ENCODE data around the gene IMP4. TPM values are rescaled to one million over a fixed set of nuclear protein-coding genes. Genes with fewer than 3 reads are reported as not detected.

Gene IMP4
- total and polyA plus RNA-seq, 2 donors (not counting 1 experiment from before 2014, with no cell fraction given): 102 to 164 TPM

DNA sequence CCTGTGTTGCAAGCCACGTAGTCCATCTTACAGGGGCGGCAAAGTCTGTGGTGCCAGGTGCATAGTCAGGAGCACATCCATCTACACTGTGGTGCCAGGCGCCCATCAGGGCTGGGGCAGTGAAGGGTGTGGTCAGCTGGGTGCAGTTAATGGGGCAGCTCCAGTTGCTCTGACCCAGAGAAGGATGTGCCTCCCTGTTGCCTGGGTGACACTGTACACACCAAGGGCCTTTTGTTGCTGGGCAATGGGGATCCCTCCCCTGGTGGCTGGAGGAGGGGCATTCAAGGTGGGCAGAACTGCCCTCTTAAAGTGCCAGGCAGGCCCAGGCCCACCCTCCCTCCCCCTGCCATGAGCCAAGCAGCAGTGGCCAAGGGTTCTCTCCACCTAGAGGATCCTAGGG is 28.3 kb upstream of the IMP4 start:
- Histone ChIP-seq H3K27me3 (replicated peaks in 1 of 4; ENCODE audit: control extremely low read depth in 1 of 4, control insufficient read depth in 3 of 4, insufficient read depth in 4 of 4, low read length in 3 of 4) (peaks cover 0 to 8% (median 0%) of the 10 kb centered on the region in 4 experiments), H3K79me2 (ENCODE audit: control insufficient read depth, insufficient read depth, low read length) (no peaks in the 10 kb centered on the region), H3K9me3 (ENCODE audit: control extremely low read depth in 1 of 3, control insufficient read depth in 2 of 3, insufficient read depth in 1 of 3, low read length in 2 of 3) (no peaks in the 10 kb centered on the region), H3K4me2 (replicated peaks; ENCODE audit: low read depth, low read length, poor library complexity, severe bottlenecking) (no peak overlapping the region), H3K27ac (ENCODE audit: low read length in 2 of 2) (no peak overlapping the region), H2AFZ (ENCODE audit: insufficient read depth, low read depth, low read length, poor library complexity, severe bottlenecking) (no peak overlapping the region), H3K36me3 (replicated peaks in 1 of 2; ENCODE audit: control extremely low read depth in 1 of 2, control insufficient read depth in 1 of 2, extremely low read depth in 1 of 2, insufficient read depth in 2 of 2, low read length in 1 of 2) (no peaks in the 10 kb centered on the region), H3K9ac (ENCODE audit: low read length) (no peak overlapping the region), H3K4me1 (ENCODE audit: control insufficient read depth in 2 of 2, insufficient read depth in 2 of 2, low read length in 2 of 2) (no peaks in the 10 kb centered on the region), H4K20me1 (ENCODE audit: control insufficient read depth, insufficient read depth, low read length, poor library complexity, severe bottlenecking) (no peaks in the 10 kb centered on the region), H3K4me3 (ENCODE audit: control extremely low read depth in 1 of 5, extremely low read depth in 1 of 5, insufficient read depth in 1 of 5, low read depth in 2 of 5, low read length in 4 of 5) (no peak overlapping the region)
- no peak for TF ChIP-seq EZH2 (IDR thresholded peaks at IDR 0.05; ENCODE audit: borderline replicate concordance, insufficient read depth, low read depth, low read length, poor library complexity, severe bottlenecking)
- TF ChIP-seq, protein P1, sequence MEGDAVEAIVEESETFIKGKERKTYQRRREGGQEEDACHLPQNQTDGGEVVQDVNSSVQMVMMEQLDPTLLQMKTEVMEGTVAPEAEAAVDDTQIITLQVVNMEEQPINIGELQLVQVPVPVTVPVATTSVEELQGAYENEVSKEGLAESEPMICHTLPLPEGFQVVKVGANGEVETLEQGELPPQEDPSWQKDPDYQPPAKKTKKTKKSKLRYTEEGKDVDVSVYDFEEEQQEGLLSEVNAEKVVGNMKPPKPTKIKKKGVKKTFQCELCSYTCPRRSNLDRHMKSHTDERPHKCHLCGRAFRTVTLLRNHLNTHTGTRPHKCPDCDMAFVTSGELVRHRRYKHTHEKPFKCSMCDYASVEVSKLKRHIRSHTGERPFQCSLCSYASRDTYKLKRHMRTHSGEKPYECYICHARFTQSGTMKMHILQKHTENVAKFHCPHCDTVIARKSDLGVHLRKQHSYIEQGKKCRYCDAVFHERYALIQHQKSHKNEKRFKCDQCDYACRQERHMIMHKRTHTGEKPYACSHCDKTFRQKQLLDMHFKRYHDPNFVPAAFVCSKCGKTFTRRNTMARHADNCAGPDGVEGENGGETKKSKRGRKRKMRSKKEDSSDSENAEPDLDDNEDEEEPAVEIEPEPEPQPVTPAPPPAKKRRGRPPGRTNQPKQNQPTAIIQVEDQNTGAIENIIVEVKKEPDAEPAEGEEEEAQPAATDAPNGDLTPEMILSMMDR (IDR thresholded peaks at IDR 0.05): no peak
- CTCF ChIA-PET: no interaction called here
- DNase-seq (no peak), ATAC-seq (ENCODE audit: low read depth) (no peak)
- H3K9me3 Mint-ChIP-seq (ENCODE audit: insufficient read depth): no peaks in the 10 kb centered on the region
- peaks cover 11% of the 10 kb centered on the region for H3K27me3 Mint-ChIP-seq
- no peak overlapping the region for H3K27ac Mint-ChIP-seq
- 85% methylated on average over 3 of the region's 3 CpGs for WGBS (ENCODE audit: insufficient coverage)
- intact Hi-C loops (cut with micrococcal nuclease): no loop called here
- no peaks in the 10 kb centered on the region for H3K4me1 Mint-ChIP-seq
- no peak overlapping the region for H3K4me3 Mint-ChIP-seq
- POLR2A ChIA-PET: no interaction called here

DNA sequence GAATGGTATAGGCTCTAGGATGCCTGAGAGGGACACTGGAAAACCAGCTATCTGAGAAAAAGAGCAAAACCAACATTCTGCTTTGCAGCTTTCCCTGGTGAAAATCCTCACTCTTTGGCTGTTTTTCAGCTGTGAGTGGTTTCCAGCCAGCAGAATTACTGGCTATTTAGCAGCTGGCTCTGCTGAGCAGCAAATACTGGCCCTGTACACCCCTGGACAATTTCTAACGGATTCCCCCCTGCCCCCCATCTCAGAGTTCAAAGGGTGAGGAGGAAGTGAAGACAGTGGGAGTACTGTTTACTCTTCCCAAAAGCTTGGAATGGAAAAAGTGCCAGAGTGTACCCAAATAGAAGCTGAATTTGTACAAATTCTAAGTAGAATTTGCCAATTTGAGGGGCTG is 26.1 kb upstream of the IMP4 start:
- no CpG with 5 or more reads among the region's 1 CpG for WGBS (ENCODE audit: insufficient coverage)
- CTCF ChIA-PET: interaction anchor here (0.6 to 1.3 kb wide), 2 partner anchors 16 to 21 kb away, joined by 4 read pairs; no protein-coding TSS in a partner anchor

More for the DNA sequence above, 26.1 kb upstream of the IMP4 start:
- H3K4me1 ChIP-seq (ENCODE audit: control insufficient read depth in 2 of 2, insufficient read depth in 2 of 2, low read length in 2 of 2): no peaks in the 10 kb centered on the region
- TF ChIP-seq, protein P1 (IDR thresholded peaks at IDR 0.05): no peak
- TF ChIP-seq EZH2 (IDR thresholded peaks at IDR 0.05; ENCODE audit: borderline replicate concordance, insufficient read depth, low read depth, low read length, poor library complexity, severe bottlenecking): no peak
- no peaks in the 10 kb centered on the region for H3K36me3 ChIP-seq (replicated peaks in 1 of 2; ENCODE audit: control extremely low read depth in 1 of 2, control insufficient read depth in 1 of 2, extremely low read depth in 1 of 2, insufficient read depth in 2 of 2, low read length in 1 of 2)
- intact Hi-C loops (cut with micrococcal nuclease): no loop called here
- Mint-ChIP-seq H3K4me3 (no peak overlapping the region), H3K9me3 (ENCODE audit: insufficient read depth) (no peaks in the 10 kb centered on the region), H3K27ac (no peak overlapping the region), H3K4me1 (no peaks in the 10 kb centered on the region), H3K27me3 (peaks cover 18% of the 10 kb centered on the region)
- POLR2A ChIA-PET: no interaction called here
- H3K79me2 ChIP-seq (ENCODE audit: control insufficient read depth, insufficient read depth, low read length): no peaks in the 10 kb centered on the region
- DNase-seq: no peak
- H3K27ac ChIP-seq (ENCODE audit: low read length in 2 of 2): no peak overlapping the region
- no peaks in the 10 kb centered on the region for H3K9me3 ChIP-seq (ENCODE audit: control extremely low read depth in 1 of 3, control insufficient read depth in 2 of 3, insufficient read depth in 1 of 3, low read length in 2 of 3)
- no peak overlapping the region for H3K4me3 ChIP-seq (ENCODE audit: control extremely low read depth in 1 of 5, extremely low read depth in 1 of 5, insufficient read depth in 1 of 5, low read depth in 2 of 5, low read length in 4 of 5)
- H4K20me1 ChIP-seq (ENCODE audit: control insufficient read depth, insufficient read depth, low read length, poor library complexity, severe bottlenecking): no peaks in the 10 kb centered on the region
- no peak for ATAC-seq (ENCODE audit: low read depth)
- H3K27me3 ChIP-seq (replicated peaks in 1 of 4; ENCODE audit: control extremely low read depth in 1 of 4, control insufficient read depth in 3 of 4, insufficient read depth in 4 of 4, low read length in 3 of 4): peaks cover 0 to 8% (median 0%) of the 10 kb centered on the region in 4 experiments
- no peak overlapping the region for H3K9ac ChIP-seq (ENCODE audit: low read length)
- H3K4me2 ChIP-seq (replicated peaks; ENCODE audit: low read depth, low read length, poor library complexity, severe bottlenecking): no peak overlapping the region
- no peak overlapping the region for H2AFZ ChIP-seq (ENCODE audit: insufficient read depth, low read depth, low read length, poor library complexity, severe bottlenecking)

All from B cell (primary cell).